ENCODE results near the gene TANC1. TPM values are rescaled to one million over a fixed set of nuclear protein-coding genes. Genes with fewer than 3 reads are reported as not detected.

TANC1 gene
- total RNA-seq, 2 experiments from 2014 or later: 0.48 to 0.55 TPM

DNA sequence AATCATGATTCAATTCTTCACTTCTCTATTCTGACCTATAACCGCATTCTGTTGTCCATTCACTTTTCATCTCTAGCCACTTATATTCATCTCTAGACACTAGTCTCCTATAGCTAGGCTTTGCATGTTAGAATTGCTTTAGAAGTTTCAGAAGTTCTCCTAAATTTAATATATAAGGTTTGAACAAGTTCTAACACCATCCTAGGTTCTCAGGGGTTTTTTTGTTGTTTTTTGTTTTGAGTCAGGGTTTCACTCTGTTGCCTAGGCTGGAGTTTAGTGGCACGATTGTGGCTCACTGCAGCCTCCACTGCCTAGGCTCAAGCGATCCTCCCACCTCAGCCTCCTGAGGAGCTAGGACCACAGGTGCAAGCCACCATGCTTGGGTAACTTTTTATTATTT, 298.1 kb downstream of the TANC1 start:
- Mint-ChIP-seq H3K9me3 (no peaks in the 10 kb centered on the region), H3K4me1 (no peaks in the 10 kb centered on the region), H3K27ac (no peak overlapping the region), H3K4me3 (no peak overlapping the region), H3K27me3 (no peaks in the 10 kb centered on the region), H3K36me3 (ENCODE audit: low read depth) (peaks cover 20% of the 10 kb centered on the region)
- ChIA-PET CTCF (no interaction called here), POLR2A (no interaction called here)
- no peak for DNase-seq

DNA sequence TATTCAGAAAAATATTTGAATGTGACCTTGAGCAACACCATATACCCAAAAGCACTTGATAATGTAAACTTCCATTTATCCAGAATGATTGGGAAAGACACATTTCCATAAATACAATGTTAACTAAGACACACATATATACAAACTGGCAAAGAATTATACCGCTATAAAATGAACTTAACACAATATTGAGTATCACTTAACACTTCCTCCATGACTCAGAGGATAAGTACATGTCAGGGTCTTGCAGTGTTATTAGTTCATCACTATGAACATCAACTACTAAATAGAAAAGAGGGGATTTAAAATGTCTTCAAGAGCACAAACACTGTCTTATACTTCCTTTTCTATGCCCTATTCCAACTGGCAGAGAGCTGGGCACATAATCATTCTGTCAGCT, 299.5 kb downstream of the TANC1 start:
- no peaks in the 10 kb centered on the region for H3K9me3 Mint-ChIP-seq
- H3K36me3 Mint-ChIP-seq (ENCODE audit: low read depth): peaks cover 20% of the 10 kb centered on the region
- DNase-seq: no peak
- no peaks in the 10 kb centered on the region for H3K27me3 Mint-ChIP-seq
- no peak overlapping the region for H3K27ac Mint-ChIP-seq
- no peaks in the 10 kb centered on the region for H3K4me1 Mint-ChIP-seq
- H3K4me3 Mint-ChIP-seq: no peak overlapping the region
- ChIA-PET CTCF (no interaction called here), POLR2A (no interaction called here)

DNA sequence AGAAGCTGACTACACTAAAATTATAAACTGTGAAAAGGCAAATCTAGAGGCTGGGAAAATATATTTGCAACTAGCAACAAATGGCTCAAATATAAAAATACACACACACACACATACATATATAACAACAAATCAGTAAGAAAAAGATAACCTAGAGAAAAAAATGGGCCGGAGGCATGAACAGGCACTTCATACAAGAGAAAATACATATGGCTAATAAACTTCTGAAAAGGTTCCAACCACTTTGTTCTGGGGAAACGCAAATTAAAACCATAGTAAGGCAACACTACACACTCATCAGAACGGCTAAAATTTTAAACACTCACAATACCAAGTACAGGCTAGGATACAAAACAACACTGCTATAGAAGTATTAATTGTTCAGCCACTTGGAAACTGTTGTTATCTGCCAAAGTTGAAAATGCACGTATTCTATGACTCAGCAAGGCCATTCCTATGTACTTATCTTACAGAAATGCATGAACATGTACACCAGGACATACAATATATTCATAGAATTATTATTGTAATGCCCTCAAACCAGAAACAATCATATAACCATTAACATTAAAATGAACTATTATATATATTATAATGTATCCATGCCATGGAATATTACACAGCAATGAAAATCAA, 302.4 kb downstream of the TANC1 start:
- H3K27ac Mint-ChIP-seq: no peak overlapping the region
- H3K4me1 Mint-ChIP-seq: peaks cover 3% of the 10 kb centered on the region
- CTCF ChIA-PET: no interaction called here
- H3K27me3 Mint-ChIP-seq: no peaks in the 10 kb centered on the region
- DNase-seq: no peak
- no peaks in the 10 kb centered on the region for H3K9me3 Mint-ChIP-seq
- POLR2A ChIA-PET: interaction anchor here (1.5 kb wide), 1 partner anchor 15 kb away, joined by 3 read pairs; no protein-coding TSS in a partner anchor
- peaks cover 20% of the 10 kb centered on the region for H3K36me3 Mint-ChIP-seq (ENCODE audit: low read depth)
- no peak overlapping the region for H3K4me3 Mint-ChIP-seq

DNA sequence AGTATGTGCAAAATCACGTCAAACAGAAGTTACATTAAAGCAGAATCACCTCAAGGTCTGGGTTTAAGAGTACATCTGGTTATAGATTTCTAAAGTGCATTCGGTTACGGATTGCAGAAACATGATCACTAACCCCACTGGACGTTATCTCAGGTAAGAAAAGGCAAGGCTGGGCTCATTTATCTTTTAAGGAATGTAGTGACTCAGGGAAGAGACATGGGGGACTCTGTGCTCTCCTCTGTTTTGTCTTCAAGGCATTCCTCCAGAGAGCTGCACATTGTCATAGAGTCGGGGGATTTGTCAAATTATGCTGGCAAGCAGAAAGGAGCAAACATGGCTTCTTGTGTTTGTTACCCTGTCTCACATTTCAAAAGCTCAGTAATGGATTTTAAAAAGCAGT, 303.7 kb downstream of the TANC1 start:
- no peak overlapping the region for H3K27ac Mint-ChIP-seq
- H3K9me3 Mint-ChIP-seq: no peaks in the 10 kb centered on the region
- ChIA-PET POLR2A (interaction anchor here (1.5 kb wide), 1 partner anchor 14 kb away, joined by 3 read pairs; no protein-coding TSS in a partner anchor), CTCF (no interaction called here)
- H3K27me3 Mint-ChIP-seq: no peaks in the 10 kb centered on the region
- H3K4me3 Mint-ChIP-seq: no peak overlapping the region
- H3K36me3 Mint-ChIP-seq (ENCODE audit: low read depth): peaks cover 20% of the 10 kb centered on the region
- DNase-seq: no peak
- H3K4me1 Mint-ChIP-seq: peaks cover 3% of the 10 kb centered on the region

DNA sequence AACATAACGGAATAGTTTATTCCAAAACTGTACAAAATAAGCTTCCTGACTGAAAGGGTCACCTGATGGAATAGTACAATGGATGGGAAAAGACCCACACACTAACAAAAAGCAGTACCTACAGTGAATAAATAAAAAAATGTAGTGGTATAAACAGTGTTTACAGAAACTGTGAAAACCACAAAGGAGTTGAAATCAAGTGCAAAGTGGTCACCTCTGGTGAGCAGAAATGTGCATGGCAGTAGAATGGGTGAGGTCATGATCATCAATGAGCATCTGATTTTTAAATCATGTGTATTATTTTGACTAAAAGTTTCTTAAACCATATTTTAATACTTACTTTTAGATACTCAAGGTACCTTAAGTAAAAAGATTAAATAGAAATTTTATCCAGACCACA, 306.7 kb downstream of the TANC1 start:
- DNase-seq: no peak
- no peaks in the 10 kb centered on the region for H3K27me3 Mint-ChIP-seq
- no peaks in the 10 kb centered on the region for H3K9me3 Mint-ChIP-seq
- H3K4me3 Mint-ChIP-seq: no peak overlapping the region
- peaks cover 3% of the 10 kb centered on the region for H3K4me1 Mint-ChIP-seq
- no peak overlapping the region for H3K27ac Mint-ChIP-seq
- ChIA-PET POLR2A (no interaction called here), CTCF (no interaction called here)
- peaks cover 20% of the 10 kb centered on the region for H3K36me3 Mint-ChIP-seq (ENCODE audit: low read depth)

DNA sequence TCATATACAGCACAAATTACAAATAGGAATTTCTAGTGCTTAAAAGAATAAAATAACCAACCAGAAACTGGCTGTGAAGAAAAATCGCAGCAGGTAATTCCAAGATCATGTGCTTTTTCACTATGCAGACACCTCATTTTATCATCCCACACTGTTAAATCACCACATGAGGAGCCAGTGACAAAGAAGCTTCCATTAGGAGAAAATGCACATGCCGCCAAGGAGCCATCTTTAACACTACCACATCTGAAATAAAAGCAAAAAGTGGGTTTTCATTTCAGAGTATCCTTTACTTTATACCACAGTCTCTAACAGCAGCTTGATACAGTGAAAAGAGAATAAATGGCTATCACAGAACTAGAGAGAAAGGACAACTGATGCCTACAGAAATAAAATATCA, 311.3 kb downstream of the TANC1 start:
- no peaks in the 10 kb centered on the region for H3K9me3 Mint-ChIP-seq
- ChIA-PET CTCF (no interaction called here), POLR2A (no interaction called here)
- H3K4me1 Mint-ChIP-seq: peaks cover 3% of the 10 kb centered on the region
- H3K27ac Mint-ChIP-seq: no peak overlapping the region
- peaks cover 14% of the 10 kb centered on the region for H3K36me3 Mint-ChIP-seq (ENCODE audit: low read depth)
- H3K4me3 Mint-ChIP-seq: no peak overlapping the region
- no peak for DNase-seq
- H3K27me3 Mint-ChIP-seq: no peaks in the 10 kb centered on the region

DNA sequence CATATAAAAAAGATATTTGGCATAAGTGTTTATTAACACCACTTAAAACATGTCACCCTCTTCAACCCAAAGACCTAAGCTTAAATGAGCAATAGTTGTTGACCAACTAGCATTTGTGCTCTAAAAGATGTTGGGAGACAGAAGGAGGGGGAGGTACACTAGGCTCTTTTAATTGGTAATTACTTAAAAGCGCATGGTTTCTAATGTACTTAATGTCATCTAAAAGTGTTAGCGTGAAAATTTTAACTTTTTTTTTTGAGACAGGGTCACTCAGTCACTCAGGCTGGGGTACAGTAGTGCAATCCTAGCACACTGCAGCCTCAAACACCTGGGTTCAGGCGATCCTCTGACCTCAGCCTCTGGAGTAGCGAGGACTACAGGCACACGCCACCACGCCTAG, 312.6 kb downstream of the TANC1 start:
- Mint-ChIP-seq H3K4me3 (no peak overlapping the region), H3K27ac (no peak overlapping the region), H3K36me3 (ENCODE audit: low read depth) (peaks cover 14% of the 10 kb centered on the region), H3K9me3 (no peaks in the 10 kb centered on the region), H3K4me1 (peaks cover 8% of the 10 kb centered on the region), H3K27me3 (no peaks in the 10 kb centered on the region)
- ChIA-PET POLR2A (no interaction called here), CTCF (interaction anchor here (0.7 kb wide), 2 partner anchors 25 to 162 kb away, joined by 3 read pairs; no protein-coding TSS in a partner anchor)
- no peak for DNase-seq

Other genes with a start within 250 kb of the TANC1 start
- not detected for gene DAPL1, start 173.3 kb upstream of the TANC1 start, total RNA-seq

All from activated CD4-positive, alpha-beta memory T cell treated with anti-CD3 and anti-CD28 coated beads, Interleukin-2, amount 10 ng/mL, durations not matched to agents 7 days and 5 days (primary cell).